Spleen (tissue), 3 donors: Measurements from ENCODE around the gene HOXA10.

Experiments used
- POLR2A ChIP-seq, 3 donors: fragments of 450-650 bp; IDR thresholded peaks; one replicate each; pipeline ENCODE4 v1.5.1; 2017; ENCODE audit warnings: antibody characterized with exemption in 3 of 3, mild to moderate bottlenecking in 1 of 3
- POLR2AphosphoS5 ChIP-seq, 3 donors: sonication (generic); formaldehyde crosslinking; IDR thresholded peaks; one replicate each; pipeline ENCODE4 v1.5.1; 2017; ENCODE audit warnings: antibody characterized with exemption in 3 of 3

DNA sequence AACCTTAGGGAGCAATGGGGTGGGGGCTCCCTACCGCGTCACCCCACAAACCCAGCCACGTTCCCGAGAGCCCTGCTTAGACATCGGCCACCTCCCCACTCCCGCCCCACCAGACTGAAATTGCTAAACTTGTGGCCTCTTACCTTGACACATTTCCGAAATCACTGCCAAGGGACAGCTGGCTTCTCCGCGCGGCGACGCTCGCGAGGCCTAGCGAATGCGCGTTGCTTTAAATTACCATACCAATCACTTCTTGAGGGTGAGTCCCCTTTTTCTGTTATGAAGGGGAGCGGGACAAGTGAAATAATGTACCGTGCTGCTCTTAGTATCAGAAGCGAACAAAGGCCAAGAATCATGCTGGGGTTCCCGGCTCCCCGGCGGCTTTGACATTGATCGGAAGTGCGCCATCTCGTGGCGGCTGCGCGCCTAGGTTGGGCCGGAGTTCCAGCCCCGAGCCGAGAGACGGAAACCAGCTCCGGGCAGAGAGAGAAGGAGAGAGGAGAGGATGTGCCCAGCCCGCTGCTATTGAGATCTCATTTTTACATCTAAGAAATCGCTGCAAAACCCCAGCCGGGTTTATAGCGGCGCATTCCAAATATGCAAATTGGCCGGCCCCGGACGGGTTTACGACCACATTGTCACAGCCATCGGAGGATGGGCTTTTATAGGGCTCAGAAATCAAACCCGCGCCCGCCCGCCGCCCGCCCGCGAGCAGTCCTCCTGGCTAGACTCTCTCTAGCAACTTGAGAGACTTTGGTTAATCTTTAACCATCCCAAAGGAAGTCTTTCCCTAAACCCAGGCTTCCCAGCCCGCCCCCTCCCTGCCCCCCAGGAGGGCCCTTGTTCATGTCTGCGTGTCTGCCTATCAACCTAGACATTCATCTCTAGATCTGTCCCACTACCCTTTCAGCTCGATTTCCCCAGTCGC, 5.6 kb upstream of the HOXA10 start:
- TF ChIP-seq POLR2A (IDR thresholded peaks at IDR 0.05) (no peak), POLR2AphosphoS5 (IDR thresholded peaks at IDR 0.05) (peak; percentile 25 to 70 (median 60))
